ENCODE data around the gene TMEM117. TPM values are rescaled to one million over a fixed set of nuclear protein-coding genes. Genes with fewer than 3 reads are reported as not detected.
A peak's percentile ranks its signal among the peaks of the same experiment; 100 is the strongest.
"Not testable (repeated sequence)": the region's sequence is repeated elsewhere in the genome, so short reads cannot be mapped to it uniquely, and the experiment has no call there.

The TMEM117 gene
- total RNA-seq, 1 donor, result 22.4 TPM

- Histone ChIP-seq H3K79me2 (ENCODE audit: insufficient read depth, low read length) (no peaks in the 10 kb centered on the region), H3K27ac (ENCODE audit: low read depth, low read length) (no peak overlapping the region), H3K4me2 (ENCODE audit: insufficient read depth, low read length) (no peak overlapping the region), H3K36me3 (ENCODE audit: insufficient read depth, low read length) (no peaks in the 10 kb centered on the region), H3K27me3 (ENCODE audit: insufficient read depth, low read length) (no peaks in the 10 kb centered on the region), H3K4me1 (ENCODE audit: insufficient read depth, low read length) (peaks cover 3% of the 10 kb centered on the region), H4K20me1 (ENCODE audit: insufficient read depth, low read length) (no peaks in the 10 kb centered on the region), H2AFZ (ENCODE audit: low read length) (no peak overlapping the region), H3K4me3 (ENCODE audit: insufficient read depth, low read length) (no peak overlapping the region), H3K9me3 (ENCODE audit: low read depth, low read length) (no peaks in the 10 kb centered on the region)
- no peak for TF ChIP-seq CTCF (IDR thresholded peaks at IDR 0.05; ENCODE audit: extremely low read depth, low read depth, low read length)
- DNase-seq (ENCODE audit: insufficient read length, low spot score, missing footprints), result no peak
Observed at GRCh38 chr12:43863770-43864366, 28.0 kb downstream of the TMEM117 start.

GRCh38 chr12:43864557-43864956 is 28.7 kb downstream of the TMEM117 start:
- not testable (repeated sequence) for H3K27ac ChIP-seq (ENCODE audit: low read depth, low read length); H3K27me3 ChIP-seq (ENCODE audit: insufficient read depth, low read length); H4K20me1 ChIP-seq (ENCODE audit: insufficient read depth, low read length); H2AFZ ChIP-seq (ENCODE audit: low read length); DNase-seq (ENCODE audit: insufficient read length, low spot score, missing footprints); H3K4me1 ChIP-seq (ENCODE audit: insufficient read depth, low read length); H3K4me3 ChIP-seq (ENCODE audit: insufficient read depth, low read length); H3K4me2 ChIP-seq (ENCODE audit: insufficient read depth, low read length); H3K36me3 ChIP-seq (ENCODE audit: insufficient read depth, low read length); H3K9me3 ChIP-seq (ENCODE audit: low read depth, low read length); H3K79me2 ChIP-seq (ENCODE audit: insufficient read depth, low read length)

GRCh38 chr12:43869184-43869583 is 33.3 kb downstream of the TMEM117 start:
- no peaks in the 10 kb centered on the region for H3K36me3 ChIP-seq (ENCODE audit: insufficient read depth, low read length)
- no peak for DNase-seq (ENCODE audit: insufficient read length, low spot score, missing footprints)

GRCh38 chr12:43869765-43870164 is 33.9 kb downstream of the TMEM117 start:
- H3K79me2 ChIP-seq (ENCODE audit: insufficient read depth, low read length); H3K9me3 ChIP-seq (ENCODE audit: low read depth, low read length); H2AFZ ChIP-seq (ENCODE audit: low read length); H3K4me1 ChIP-seq (ENCODE audit: insufficient read depth, low read length); DNase-seq (ENCODE audit: insufficient read length, low spot score, missing footprints); H4K20me1 ChIP-seq (ENCODE audit: insufficient read depth, low read length); H3K36me3 ChIP-seq (ENCODE audit: insufficient read depth, low read length); H3K27ac ChIP-seq (ENCODE audit: low read depth, low read length); H3K4me2 ChIP-seq (ENCODE audit: insufficient read depth, low read length); H3K27me3 ChIP-seq (ENCODE audit: insufficient read depth, low read length); H3K4me3 ChIP-seq (ENCODE audit: insufficient read depth, low read length): not testable (repeated sequence)

More at GRCh38 chr12:43869184-43869583, 33.3 kb downstream of the TMEM117 start:
- H3K9me3 ChIP-seq (ENCODE audit: low read depth, low read length), result no peaks in the 10 kb centered on the region
- no peaks in the 10 kb centered on the region for H3K27me3 ChIP-seq (ENCODE audit: insufficient read depth, low read length)
- H3K4me1 ChIP-seq (ENCODE audit: insufficient read depth, low read length), result no peaks in the 10 kb centered on the region
- no peak overlapping the region for H3K4me3 ChIP-seq (ENCODE audit: insufficient read depth, low read length)
- no peaks in the 10 kb centered on the region for H3K79me2 ChIP-seq (ENCODE audit: insufficient read depth, low read length)
- no peak for TF ChIP-seq CTCF (IDR thresholded peaks at IDR 0.05; ENCODE audit: extremely low read depth, low read depth, low read length)
- H2AFZ ChIP-seq (ENCODE audit: low read length), result no peak overlapping the region
- H4K20me1 ChIP-seq (ENCODE audit: insufficient read depth, low read length), result no peaks in the 10 kb centered on the region
- H3K4me2 ChIP-seq (ENCODE audit: insufficient read depth, low read length), result no peak overlapping the region
- no peak overlapping the region for H3K27ac ChIP-seq (ENCODE audit: low read depth, low read length)

- H3K27me3 ChIP-seq (ENCODE audit: insufficient read depth, low read length); H3K4me3 ChIP-seq (ENCODE audit: insufficient read depth, low read length); H2AFZ ChIP-seq (ENCODE audit: low read length); H3K4me2 ChIP-seq (ENCODE audit: insufficient read depth, low read length); H4K20me1 ChIP-seq (ENCODE audit: insufficient read depth, low read length); H3K27ac ChIP-seq (ENCODE audit: low read depth, low read length); H3K4me1 ChIP-seq (ENCODE audit: insufficient read depth, low read length); H3K36me3 ChIP-seq (ENCODE audit: insufficient read depth, low read length); H3K9me3 ChIP-seq (ENCODE audit: low read depth, low read length); H3K79me2 ChIP-seq (ENCODE audit: insufficient read depth, low read length): not testable (repeated sequence)
- peak; percentile 60 for DNase-seq (ENCODE audit: insufficient read length, low spot score, missing footprints)
Observed at GRCh38 chr12:43871258-43871657, 35.4 kb downstream of the TMEM117 start.

Data from osteoblast (primary cell).